NCI-H1105 (cell line): ENCODE data around the gene MPPED1.

Experiments used
- DNase-seq: peaks from one replicate; lab custom pipeline; 2025; lab: John Stamatoyannopoulos, UW

Gene MPPED1

GRCh38 chr22:43392385-43392989 is 19.3 kb upstream of the MPPED1 start:
- DNase-seq = no peak

- no peak for DNase-seq
Measured at GRCh38 chr22:43393132-43393843, 18.5 kb upstream of the MPPED1 start.

GRCh38 chr22:43393844-43394474 is 17.9 kb upstream of the MPPED1 start:
- DNase-seq = no peak

- DNase-seq = no peak
Measured at GRCh38 chr22:43395086-43395695, 16.6 kb upstream of the MPPED1 start.

GRCh38 chr22:43396321-43396933 is 15.4 kb upstream of the MPPED1 start:
- no peak for DNase-seq

GRCh38 chr22:43396934-43397457 is 14.8 kb upstream of the MPPED1 start:
- no peak for DNase-seq

- no peak for DNase-seq
Measured at GRCh38 chr22:43397766-43398165, 14.0 kb upstream of the MPPED1 start.

- no peak for DNase-seq
Measured at GRCh38 chr22:43398246-43398645, 13.6 kb upstream of the MPPED1 start.

- no peak for DNase-seq
Measured at GRCh38 chr22:43398910-43399309, 12.9 kb upstream of the MPPED1 start.

GRCh38 chr22:43399338-43399979 is 12.4 kb upstream of the MPPED1 start:
- DNase-seq = no peak

GRCh38 chr22:43399980-43400358 is 11.8 kb upstream of the MPPED1 start:
- DNase-seq = no peak

GRCh38 chr22:43400449-43400848 is 11.4 kb upstream of the MPPED1 start:
- DNase-seq = no peak

GRCh38 chr22:43401233-43401632 is 10.6 kb upstream of the MPPED1 start:
- no peak for DNase-seq

- DNase-seq = no peak
Measured at GRCh38 chr22:43401661-43402060, 10.2 kb upstream of the MPPED1 start.

GRCh38 chr22:43402128-43402527 is 9.7 kb upstream of the MPPED1 start:
- DNase-seq = no peak

GRCh38 chr22:43404673-43405385 is 7.0 kb upstream of the MPPED1 start:
- DNase-seq = no peak

- DNase-seq = no peak
Measured at GRCh38 chr22:43406186-43406790, 5.5 kb upstream of the MPPED1 start.

GRCh38 chr22:43407591-43407990 is 4.2 kb upstream of the MPPED1 start:
- DNase-seq = no peak

GRCh38 chr22:43408009-43408408 is 3.8 kb upstream of the MPPED1 start:
- DNase-seq = no peak

- no peak for DNase-seq
Measured at GRCh38 chr22:43409046-43409445, 2.8 kb upstream of the MPPED1 start.

GRCh38 chr22:43409800-43410199 is 2.0 kb upstream of the MPPED1 start:
- DNase-seq = no peak
